ENCODE data around the gene CLEC4D.
A peak's percentile ranks its signal among the peaks of the same experiment; 100 is the strongest.
"Not testable (repeated sequence)": the region's sequence is repeated elsewhere in the genome, so short reads cannot be mapped to it uniquely, and the experiment has no call there.

CLEC4D gene

DNA sequence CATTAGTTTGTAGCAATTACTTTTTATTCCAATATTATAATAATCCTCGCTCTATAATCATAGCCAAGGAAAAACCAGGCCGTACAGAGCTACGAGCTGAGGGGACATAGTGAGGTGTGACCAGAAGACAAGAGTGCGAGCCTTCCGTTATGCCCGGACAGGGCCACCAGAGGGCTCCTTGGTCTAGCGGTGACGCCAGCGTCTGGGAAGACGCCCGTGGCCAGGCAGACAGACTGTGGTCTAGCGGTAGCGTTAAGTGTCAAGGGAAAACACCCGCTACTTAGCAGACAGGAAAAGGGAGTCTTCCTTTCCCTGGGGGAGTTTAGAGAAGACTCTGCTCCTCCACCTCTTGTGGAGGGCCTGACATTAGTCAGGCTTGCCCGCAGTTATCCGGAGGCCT lies 24.5 kb downstream of the CLEC4D start:
- DNase-seq: peak; percentile 6

DNA sequence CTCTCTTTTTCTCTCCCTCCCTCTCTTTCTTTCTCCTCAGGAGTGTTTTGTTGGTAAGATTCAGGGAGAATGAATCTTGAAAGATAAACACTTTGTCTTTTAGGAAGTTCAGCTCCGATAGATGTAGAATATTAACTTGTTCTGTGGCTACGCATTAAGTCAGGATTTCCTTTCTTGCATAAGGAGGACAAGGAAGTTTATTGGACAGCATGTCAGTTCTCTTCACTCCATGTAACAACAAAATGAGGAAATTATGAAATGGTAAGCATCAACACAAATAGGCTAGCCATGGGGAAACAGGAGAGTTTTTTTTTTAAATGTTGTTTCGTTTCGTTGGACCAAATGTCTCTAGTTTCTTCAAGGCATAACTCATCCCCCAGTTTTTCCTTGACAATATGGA lies 27.5 kb downstream of the CLEC4D start, which contains the start of gene CLEC4E:
Gene CLEC4E, minus strand, starts transcription at position 75 of the 400 bp plus-strand sequence. CDS start 108 bp downstream, outside the sequence.
- DNase-seq: not testable (repeated sequence)

- no peak for DNase-seq
Observed at GRCh38 chr12:8541562-8541961, 28.3 kb downstream of the CLEC4D start.

GRCh38 chr12:8544295-8544694 lies 31.0 kb downstream of the CLEC4D start:
- DNase-seq: peak; percentile 46

DNA sequence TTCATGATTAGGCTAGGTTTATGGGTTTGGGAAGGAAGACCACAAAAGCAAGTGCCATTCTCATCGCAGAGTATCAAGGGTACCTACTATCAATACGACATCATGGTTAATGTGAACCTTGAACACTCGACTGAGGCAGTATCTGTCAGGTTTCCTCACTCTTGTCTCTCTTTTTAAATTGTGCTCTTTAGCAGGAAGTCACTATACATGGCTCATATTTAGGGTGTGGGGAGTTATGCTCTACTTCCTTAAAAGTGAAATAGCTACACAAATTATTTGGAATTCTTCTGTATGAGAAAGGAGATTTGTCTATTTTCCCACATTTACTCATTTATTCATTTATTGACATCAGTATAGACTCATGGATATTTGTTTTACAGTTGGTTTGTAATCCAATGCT lies 33.3 kb downstream of the CLEC4D start:
- no peak for DNase-seq

GRCh38 chr12:8547645-8548044 lies 34.3 kb downstream of the CLEC4D start:
- DNase-seq: no peak

DNA sequence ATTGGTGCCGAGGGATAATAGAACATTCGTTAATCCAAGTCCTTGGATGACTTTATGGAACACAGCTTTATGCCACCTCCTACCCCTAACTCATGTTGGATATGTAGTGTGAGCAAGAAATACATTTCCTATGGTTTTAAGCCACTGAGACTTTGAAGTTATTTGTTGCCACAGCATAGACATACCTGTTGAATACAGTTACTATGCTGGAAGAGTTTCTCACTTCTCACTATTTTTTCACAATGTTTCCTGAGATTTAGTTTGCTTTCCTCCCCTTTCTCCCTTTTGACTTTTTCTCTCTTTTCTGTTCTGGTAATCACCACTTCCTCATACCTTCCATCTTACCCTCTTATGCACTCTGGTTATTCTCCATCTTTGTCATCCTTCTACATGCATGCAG lies 34.9 kb downstream of the CLEC4D start:
- DNase-seq: no peak

DNA sequence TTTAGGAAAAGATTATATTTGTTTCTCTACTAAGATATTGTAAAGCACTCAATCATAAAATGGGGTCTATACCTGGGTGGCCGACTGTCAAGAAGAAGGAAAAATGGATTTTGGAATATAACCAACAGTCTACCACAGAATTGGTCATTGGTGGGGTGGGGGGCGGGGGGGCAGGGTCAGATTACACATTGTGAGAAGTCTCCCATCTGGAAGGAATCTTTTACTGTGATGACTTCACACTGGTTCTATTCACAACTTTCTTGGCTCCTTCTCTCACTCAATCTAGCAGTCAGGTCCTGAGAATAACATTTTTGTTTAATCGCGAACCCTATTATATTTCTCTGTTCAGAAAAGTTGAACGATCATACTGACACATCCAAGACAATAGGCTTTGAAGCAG lies 36.1 kb downstream of the CLEC4D start:
- no peak for DNase-seq

DNA sequence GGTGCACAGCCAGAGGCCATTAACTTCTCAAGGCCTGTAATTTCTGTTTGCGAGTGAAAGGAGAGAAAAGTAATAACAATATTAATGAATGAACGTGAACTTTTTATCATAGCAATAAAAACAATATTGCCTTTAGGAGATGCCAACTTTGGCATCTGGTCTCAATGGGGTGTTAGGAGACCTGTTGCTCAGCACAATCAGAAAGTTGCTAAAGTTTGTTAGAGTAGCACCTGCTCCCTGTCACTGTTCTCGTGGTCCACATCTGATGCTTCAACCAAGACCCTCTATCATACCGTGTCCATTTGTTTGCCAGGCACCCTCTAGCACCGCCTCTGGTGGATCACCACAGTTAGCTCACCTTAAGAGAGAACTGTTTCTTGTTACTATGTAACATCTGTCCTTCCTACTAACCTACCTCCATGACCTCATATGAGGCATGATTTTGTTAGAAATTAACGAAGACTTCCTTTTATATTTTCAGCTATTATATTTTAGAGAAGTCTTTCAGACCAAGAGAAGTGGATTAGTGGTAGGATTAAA lies 39.9 kb downstream of the CLEC4D start:
- no peak for DNase-seq

DNA sequence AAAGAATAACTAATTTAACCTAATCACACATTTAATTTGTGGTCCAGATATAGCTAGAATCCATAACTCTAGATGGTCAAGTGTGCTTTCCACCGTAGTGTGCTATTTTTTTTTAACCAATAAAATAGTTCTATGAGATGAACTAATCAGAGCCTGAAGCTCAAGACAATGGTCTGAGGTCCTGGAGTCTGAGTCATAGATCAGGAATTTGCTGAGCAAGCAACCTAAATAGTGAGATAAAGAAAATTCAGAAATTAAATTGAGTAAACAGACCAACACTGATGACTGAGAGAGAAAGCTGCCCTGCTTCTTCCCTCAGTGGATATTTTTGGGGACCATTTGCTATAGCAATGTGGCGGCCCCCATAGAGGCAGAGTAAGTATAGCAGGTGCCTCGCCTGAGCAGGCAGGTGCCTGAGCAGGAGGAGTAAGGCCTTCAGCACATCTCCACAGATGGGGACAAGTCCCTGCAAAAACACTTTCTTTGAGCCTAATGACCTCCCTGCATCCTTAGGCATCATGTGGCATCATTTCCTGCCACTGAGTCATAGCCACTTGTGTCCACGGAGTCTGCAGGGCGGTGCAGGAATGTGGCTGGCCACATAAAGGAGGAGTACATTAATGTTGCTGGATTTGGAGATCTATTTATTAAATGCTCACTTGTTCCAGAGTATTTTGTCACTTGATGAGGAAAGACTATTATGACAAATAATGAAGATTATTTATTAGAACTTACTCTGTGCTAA lies 41.3 kb downstream of the CLEC4D start:
- DNase-seq: no peak

- no peak for DNase-seq
Observed at GRCh38 chr12:8556531-8557097, 43.3 kb downstream of the CLEC4D start.

DNA sequence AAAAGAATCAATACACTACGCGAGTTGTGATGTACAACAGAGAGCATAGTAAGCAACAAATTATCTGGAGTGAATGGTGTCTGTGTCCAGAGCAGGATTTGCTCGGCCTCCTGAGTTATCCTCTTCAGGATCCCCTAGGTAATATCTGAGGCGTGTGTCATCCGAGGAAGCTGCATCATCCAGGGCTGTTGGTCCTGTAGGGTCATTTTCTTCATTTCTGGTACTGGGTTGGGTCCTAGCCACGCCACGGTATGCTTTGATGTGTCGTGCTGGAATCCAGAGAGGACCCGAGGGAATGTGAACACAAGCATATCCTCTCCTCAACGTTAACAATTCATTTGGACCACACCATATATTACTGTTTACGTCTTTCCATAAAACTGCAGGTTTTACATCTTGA lies 46.4 kb downstream of the CLEC4D start:
- no peak for DNase-seq

DNA sequence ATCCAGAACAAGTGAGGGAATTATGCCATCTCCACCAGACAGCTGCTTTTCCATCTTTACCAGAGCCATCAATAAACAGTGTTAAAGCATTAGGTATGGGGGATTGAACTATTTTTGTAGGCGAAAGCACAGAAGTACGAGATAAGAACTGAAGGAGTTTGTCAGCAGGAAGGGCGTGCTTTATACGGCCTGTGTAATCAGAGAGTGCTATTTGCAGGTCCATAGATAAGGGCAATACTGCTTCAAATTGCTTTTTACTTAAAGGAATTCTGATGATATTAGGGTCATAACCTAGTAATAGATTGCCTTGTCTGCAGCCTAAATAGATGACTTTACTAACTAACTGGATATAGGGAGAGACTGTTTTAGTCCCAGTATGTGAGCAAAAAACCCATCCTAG lies 47.7 kb downstream of the CLEC4D start:
- no peak for DNase-seq

DNA sequence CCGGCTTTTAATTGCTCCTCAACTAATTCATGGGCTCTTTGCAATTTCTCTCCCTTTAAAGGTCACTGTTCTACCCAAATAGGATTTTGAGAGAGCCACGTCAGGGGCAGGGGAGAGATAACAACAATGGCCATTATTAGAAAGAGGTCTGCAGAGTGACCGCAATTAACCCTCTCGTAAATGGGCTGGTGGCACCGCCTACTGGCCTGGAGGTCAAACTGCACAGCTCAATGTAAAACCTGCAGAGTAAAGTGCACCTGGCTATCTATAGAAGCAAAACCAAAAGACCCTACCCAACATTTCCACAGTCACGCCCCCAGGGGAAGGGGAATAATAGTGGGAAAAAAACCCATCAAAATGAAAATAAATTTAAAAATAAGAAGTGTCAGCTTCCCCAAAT lies 49.0 kb downstream of the CLEC4D start:
- no peak for DNase-seq

DNA sequence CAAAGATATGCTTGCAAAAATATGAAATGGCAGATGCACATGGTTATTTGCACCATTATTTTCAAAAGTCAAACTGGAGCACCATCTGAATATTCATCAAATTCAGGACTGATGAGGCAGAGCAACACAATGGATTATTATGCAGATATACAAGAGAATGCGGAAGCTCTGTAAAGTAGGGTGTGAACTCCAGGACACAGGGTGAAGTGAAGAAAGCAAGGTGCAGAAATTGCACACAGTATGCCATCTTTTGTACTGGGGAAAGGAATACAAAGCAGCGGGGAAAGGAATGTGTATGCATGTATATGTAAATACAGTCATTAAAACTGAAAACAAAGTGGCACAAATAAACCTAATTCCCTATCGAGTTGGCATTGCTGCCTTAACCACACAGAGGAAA lies 50.1 kb downstream of the CLEC4D start:
- no peak for DNase-seq

DNA sequence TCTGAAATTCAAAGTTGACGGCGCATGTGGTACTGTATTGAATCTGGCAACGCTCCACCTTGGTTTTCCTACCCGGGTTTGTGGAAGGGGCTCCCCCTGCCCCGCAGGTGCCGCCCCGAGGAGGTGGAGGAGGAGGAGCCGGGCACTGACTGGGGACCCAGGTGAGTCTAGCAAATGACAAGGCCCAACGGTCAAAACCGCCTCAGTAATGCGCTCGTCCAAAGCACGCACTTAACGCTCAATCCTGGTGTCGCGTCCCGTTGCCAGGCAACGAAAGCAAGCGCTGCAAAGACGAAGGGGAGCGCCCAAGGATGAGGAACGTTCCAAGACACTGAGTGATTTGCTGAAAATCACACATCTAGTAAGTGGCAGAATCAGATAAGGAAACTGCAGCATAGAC lies 51.4 kb downstream of the CLEC4D start:
- no peak for DNase-seq

GRCh38 chr12:8566052-8566451 lies 52.7 kb downstream of the CLEC4D start:
- DNase-seq: not testable (repeated sequence)

- no peak for DNase-seq
Observed at GRCh38 chr12:8566525-8566924, 53.2 kb downstream of the CLEC4D start.

Data from NCI-H69 (cell line).